K562 (cell line): Measurements from ENCODE around the gene DEFB114. TPM values are rescaled to one million over a fixed set of nuclear protein-coding genes. Genes with fewer than 3 reads are reported as not detected.
A peak's percentile ranks its signal among the peaks of the same experiment; 100 is the strongest.

Experiments used
- ATAC-seq: fragments of 200-7000 bp; cut with Tn5 transposase; 3 replicates; pipeline ENCODE4 v1.9.1; 2020; ENCODE audit warnings: moderate library complexity
- BruUV-seq: library from RNA; stranded (reverse); fragments of 400-500 nt; replicated peaks from 2 replicates; lab custom pipeline; 2021; lab: Mats Ljungman, UMichigan
- CTCF ChIA-PET: fragments of 300-600 bp; formaldehyde crosslinking; extraction: SDS; loops from one replicate; lab custom pipeline; 2021; ENCODE audit warnings: low intra/inter-chr PET ratio; lab: Yijun Ruan, JAX
- POLR2A ChIA-PET: fragments of 300-600, 350-650 bp; sonication (Branson Sonifier 250); formaldehyde crosslinking; extraction: SDS; loops from one replicate; lab custom pipeline; 2021; ENCODE audit warnings: antibody characterized with exemption, inconsistent platforms; lab: Yijun Ruan, JAX
- DNase-seq, 4 experiments: peaks; one replicate each; pipeline versions ENCODE4 v3.0.0 to v3.0.0-alpha.2; 2011 to 2018; ENCODE audit warnings: low spot score in 3 of 4, mixed read lengths in 3 of 4; ENCODE audit errors: extremely low read depth in 1 of 4
- FAIRE-seq: peaks from 2 replicates; lab custom pipeline; 2011; peaks lifted over from hg19 to GRCh38; lab: Jason Lieb, UNC
- H2AFZ ChIP-seq: 2 replicates; pipeline ENCODE4 v1.6.0; 2011; ENCODE audit warnings: low read depth, low read length, control low read depth, inconsistent platforms
- H3K27ac ChIP-seq: fragments of 200-600 bp; 3 replicates; pipeline ENCODE4 v1.8.0; 2011; ENCODE audit warnings: low read depth, mild to moderate bottlenecking, control low read depth, inconsistent platforms, low read length, moderate library complexity, mixed read lengths; ENCODE audit errors: extremely low read depth
- H3K27me3 ChIP-seq, 2 experiments: fragments of 300-600 bp in 1 of 2; 2 replicates in 1 of 2; 3 replicates in 1 of 2; pipeline versions ENCODE4 v1.6.0 to v1.8.0; 2011; ENCODE audit warnings: inconsistent platforms in 2 of 2, low read length in 2 of 2, mild to moderate bottlenecking in 1 of 2, mixed read lengths in 1 of 2, moderate library complexity in 1 of 2; ENCODE audit not compliant: control insufficient read depth in 2 of 2, insufficient read depth in 2 of 2
- H3K36me3 ChIP-seq: fragments of 300-600 bp; 3 replicates; pipeline ENCODE4 v1.8.0; 2011; ENCODE audit warnings: mild to moderate bottlenecking, low read length, inconsistent platforms; ENCODE audit not compliant: control insufficient read depth, insufficient read depth
- H3K4me1 ChIP-seq, 2 experiments: fragments of 200-600 bp in 1 of 2; replicated peaks in 1 of 2; 2 replicates in 1 of 2; 3 replicates in 1 of 2; pipeline versions ENCODE4 v1.5.1 to v1.8.0; 2011; ENCODE audit warnings: inconsistent platforms in 2 of 2, low read length in 2 of 2, mild to moderate bottlenecking in 1 of 2, mixed read lengths in 1 of 2, moderate library complexity in 1 of 2; ENCODE audit not compliant: control insufficient read depth in 2 of 2, insufficient read depth in 2 of 2
- H3K4me2 ChIP-seq: 2 replicates; pipeline ENCODE4 v1.6.1; 2011; ENCODE audit warnings: low read length, control low read depth, inconsistent platforms, mixed read lengths; ENCODE audit not compliant: insufficient read depth
- H3K4me3 ChIP-seq: fragments of 200-600 bp; sonication (generic), shearing (Covaris generic); 2 replicates; pipeline ENCODE4 v1.5.1; 2016; ENCODE audit warnings: control low read depth, inconsistent platforms
- H3K79me2 ChIP-seq: fragments of 200-600 bp; 3 replicates; pipeline ENCODE4 v1.8.0; 2011; ENCODE audit warnings: low read length, inconsistent platforms; ENCODE audit not compliant: control insufficient read depth, insufficient read depth
- H3K9ac ChIP-seq, 2 experiments: 2 replicates each; pipeline versions ENCODE4 v1.6.0 to v1.6.1; 2011; ENCODE audit warnings: low read depth in 2 of 2, low read length in 2 of 2, control low read depth in 1 of 2, inconsistent platforms in 1 of 2, mild to moderate bottlenecking in 1 of 2, mixed read lengths in 1 of 2; ENCODE audit not compliant: insufficient read depth in 1 of 2
- H3K9me1 ChIP-seq: one replicate; pipeline ENCODE4 v1.6.0; 2011; ENCODE audit warnings: inconsistent platforms, mild to moderate bottlenecking, low read length, moderate library complexity; ENCODE audit not compliant: control insufficient read depth, insufficient read depth
- H3K9me3 ChIP-seq: replicated peaks from 2 replicates; pipeline ENCODE4 v1.5.1; 2011; ENCODE audit warnings: low read depth, low read length, inconsistent platforms; ENCODE audit not compliant: control insufficient read depth, insufficient read depth
- H4K20me1 ChIP-seq: replicated peaks from 2 replicates; pipeline ENCODE4 v1.6.1; 2011; ENCODE audit warnings: low read length, inconsistent platforms, mixed read lengths; ENCODE audit not compliant: control insufficient read depth, insufficient read depth
- C11orf30 ChIP-seq: fragments of 450-650 bp; IDR thresholded peaks from 2 replicates; pipeline ENCODE4 v1.6.1; 2016; ENCODE audit warnings: low read depth, mild to moderate bottlenecking
- EP400 ChIP-seq: fragments of 450-650 bp; IDR thresholded peaks from 2 replicates; pipeline ENCODE4 v1.6.1; 2017; ENCODE audit warnings: antibody characterized with exemption, mild to moderate bottlenecking, moderate library complexity
- GTF2F1 ChIP-seq: IDR thresholded peaks from 2 replicates; pipeline ENCODE4 v1.6.1; 2011; ENCODE audit warnings: low read depth, low read length, improper control_type of control experiment
- SMARCA5 ChIP-seq: fragments of 450-650 bp; IDR thresholded peaks from 2 replicates; pipeline ENCODE4 v1.6.1; 2016
- SNRNP70 ChIP-seq: fragments of 200-400 bp; formaldehyde crosslinking; optimal IDR thresholded peaks from 2 replicates; pipeline ENCODE3; 2017; ENCODE audit warnings: low read depth, low read length
- ZNF316 ChIP-seq: fragments of 450-650 bp; IDR thresholded peaks from 2 replicates; pipeline ENCODE4 v1.6.1; 2016
- WGBS: fragments of 100-300 bp; shearing (Covaris generic); methylation state at CpG from one replicate; pipeline ENCODE4 v1.1.6; 2016; ENCODE audit warnings: low coverage, mixed read lengths; ENCODE audit not compliant: insufficient coverage; ENCODE audit errors: missing lambda C conversion rate; 5-methylcytosine and 5-hydroxymethylcytosine counted together
- in situ Hi-C: fragments of 300-500 bp; cut with MboI; formaldehyde crosslinking; loops from 4 replicates; pipeline ENCODE4 v1.15.0; 2018; ENCODE audit warnings: inconsistent platforms, mixed read lengths
- intact Hi-C: fragments of 100-400 bp; cut with micrococcal nuclease; formaldehyde crosslinking; loops from 2 replicates; pipeline ENCODE4 v1.14.2; 2022
- polyA plus RNA-seq, 8 experiments: library from polyadenylated mRNA; depleted of rRNA in 4 of 8; stranded (reverse) in 5 of 8; unstranded in 3 of 8; fragments of >200 nt; fragmentation: Nextera tagmentation in 2 of 8; fragmentation: Illumina TruSeq in 1 of 8; extraction: Ambion mirVana in 2 of 8; extraction: Trizol in 1 of 8; gene quantifications; 2 replicates each; pipeline versions ENCODE4 v1.2.1 to v1.2.3, GENCODE V29; 2011 to 2014; ENCODE audit warnings: inconsistent platforms in 1 of 8, missing spikeins in 1 of 8
- total RNA-seq, 7 experiments: library from RNA; depleted of rRNA in 6 of 7; stranded (reverse); fragments of >200 nt in 6 of 7; fragmentation: Illumina TruSeq in 2 of 7; extraction: Trizol in 2 of 7; gene quantifications; 2 replicates each; pipeline versions ENCODE4 v1.2.1 to v1.2.3, GENCODE V29; 2011 to 2021; ENCODE audit warnings: low replicate concordance in 1 of 7
- TF ChIP-seq, protein P1 (sequence below): fragments of 250-450 bp; sonication (Bioruptor Pico); IDR thresholded peaks from 2 replicates; pipeline ENCODE4 v1.5.0; 2022; ENCODE audit warnings: mild to moderate bottlenecking
- TF ChIP-seq, protein P2 (sequence below): fragments of 450-650 bp; IDR thresholded peaks from 2 replicates; pipeline ENCODE4 v1.6.1; 2017; ENCODE audit warnings: antibody characterized with exemption, mild to moderate bottlenecking
- TF ChIP-seq, protein P3 (sequence below), 2 experiments: fragments of 450-650 bp; conservative IDR thresholded peaks; 2 replicates each; pipeline ENCODE4 v1.6.1; 2017; ENCODE audit warnings: mild to moderate bottlenecking in 2 of 2, moderate library complexity in 2 of 2
- TF ChIP-seq, protein P4 (sequence below), 2 experiments: IDR thresholded peaks; 2 replicates each; pipeline ENCODE4 v1.6.1; 2011; ENCODE audit warnings: borderline replicate concordance in 1 of 2, control low read depth in 1 of 2, low read depth in 1 of 2, low read length in 1 of 2, mild to moderate bottlenecking in 1 of 2, mixed read lengths in 1 of 2, moderate library complexity in 1 of 2; ENCODE audit not compliant: insufficient read depth in 1 of 2, insufficient read length in 1 of 2, poor library complexity in 1 of 2, severe bottlenecking in 1 of 2; ENCODE audit errors: extremely low read depth in 1 of 2

Gene DEFB114
- total and polyA plus RNA-seq, 9 of the 15 experiments (the other 6 are each of a cell fraction or from before 2014, with no cell fraction given): not detected

DNA sequence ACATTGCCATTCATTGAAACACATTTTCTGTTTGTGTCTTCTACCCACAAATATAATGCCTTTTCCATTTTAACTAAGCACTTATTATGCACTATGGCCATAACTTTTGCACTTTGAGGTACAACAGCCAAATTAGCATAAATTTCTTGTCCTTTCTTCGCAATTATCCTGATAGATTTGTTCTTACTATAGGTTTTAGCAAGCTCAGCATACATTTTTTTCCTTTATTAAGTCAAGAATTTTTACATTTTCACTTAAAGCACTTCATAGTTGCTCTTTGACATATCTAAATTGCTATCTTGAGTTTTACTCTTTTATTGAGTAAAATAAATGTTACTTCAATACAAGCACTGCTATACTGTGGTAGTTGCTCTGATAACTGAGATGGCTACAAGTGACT is 5.8 kb downstream of the DEFB114 start:
- in situ Hi-C loops (no loop called here), intact Hi-C loops (no loop called here)
- Histone ChIP-seq H3K79me2 (no peaks in the 10 kb centered on the region), H3K27me3 (no peaks in the 10 kb centered on the region), H3K36me3 (no peaks in the 10 kb centered on the region), H3K4me1 (no peaks in the 10 kb centered on the region), H3K9me3 (no peaks in the 10 kb centered on the region; the same call in 1 of the 2 replicates), H3K4me2 (no peak overlapping the region), H3K9me1 (no peaks in the 10 kb centered on the region), H3K4me3 (no peak overlapping the region), H3K27ac (no peak overlapping the region), H2AFZ (no peak overlapping the region), H4K20me1 (no peaks in the 10 kb centered on the region), H3K9ac (no peak overlapping the region)
- DNase-seq (no peak), FAIRE-seq (no peak), ATAC-seq (no peak)
- CTCF ChIA-PET: no interaction called here
- POLR2A ChIA-PET: no interaction called here
- no TSS peak for BruUV-seq
- TF ChIP-seq, protein P1, sequence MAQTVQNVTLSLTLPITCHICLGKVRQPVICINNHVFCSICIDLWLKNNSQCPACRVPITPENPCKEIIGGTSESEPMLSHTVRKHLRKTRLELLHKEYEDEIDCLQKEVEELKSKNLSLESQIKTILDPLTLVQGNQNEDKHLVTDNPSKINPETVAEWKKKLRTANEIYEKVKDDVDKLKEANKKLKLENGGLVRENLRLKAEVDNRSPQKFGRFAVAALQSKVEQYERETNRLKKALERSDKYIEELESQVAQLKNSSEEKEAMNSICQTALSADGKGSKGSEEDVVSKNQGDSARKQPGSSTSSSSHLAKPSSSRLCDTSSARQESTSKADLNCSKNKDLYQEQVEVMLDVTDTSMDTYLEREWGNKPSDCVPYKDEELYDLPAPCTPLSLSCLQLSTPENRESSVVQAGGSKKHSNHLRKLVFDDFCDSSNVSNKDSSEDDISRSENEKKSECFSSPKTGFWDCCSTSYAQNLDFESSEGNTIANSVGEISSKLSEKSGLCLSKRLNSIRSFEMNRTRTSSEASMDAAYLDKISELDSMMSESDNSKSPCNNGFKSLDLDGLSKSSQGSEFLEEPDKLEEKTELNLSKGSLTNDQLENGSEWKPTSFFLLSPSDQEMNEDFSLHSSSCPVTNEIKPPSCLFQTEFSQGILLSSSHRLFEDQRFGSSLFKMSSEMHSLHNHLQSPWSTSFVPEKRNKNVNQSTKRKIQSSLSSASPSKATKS (CRISPR knock-in tag): no peak
- TF ChIP-seq EP400 (no peak), C11orf30 (0 out of 2 replicates have a peak, but pooled peaks have one; percentile 7), SMARCA5 (no peak), SNRNP70 (no peak), ZNF316 (peak; percentile 64), GTF2F1 (no peak)
- TF ChIP-seq, protein P2, sequence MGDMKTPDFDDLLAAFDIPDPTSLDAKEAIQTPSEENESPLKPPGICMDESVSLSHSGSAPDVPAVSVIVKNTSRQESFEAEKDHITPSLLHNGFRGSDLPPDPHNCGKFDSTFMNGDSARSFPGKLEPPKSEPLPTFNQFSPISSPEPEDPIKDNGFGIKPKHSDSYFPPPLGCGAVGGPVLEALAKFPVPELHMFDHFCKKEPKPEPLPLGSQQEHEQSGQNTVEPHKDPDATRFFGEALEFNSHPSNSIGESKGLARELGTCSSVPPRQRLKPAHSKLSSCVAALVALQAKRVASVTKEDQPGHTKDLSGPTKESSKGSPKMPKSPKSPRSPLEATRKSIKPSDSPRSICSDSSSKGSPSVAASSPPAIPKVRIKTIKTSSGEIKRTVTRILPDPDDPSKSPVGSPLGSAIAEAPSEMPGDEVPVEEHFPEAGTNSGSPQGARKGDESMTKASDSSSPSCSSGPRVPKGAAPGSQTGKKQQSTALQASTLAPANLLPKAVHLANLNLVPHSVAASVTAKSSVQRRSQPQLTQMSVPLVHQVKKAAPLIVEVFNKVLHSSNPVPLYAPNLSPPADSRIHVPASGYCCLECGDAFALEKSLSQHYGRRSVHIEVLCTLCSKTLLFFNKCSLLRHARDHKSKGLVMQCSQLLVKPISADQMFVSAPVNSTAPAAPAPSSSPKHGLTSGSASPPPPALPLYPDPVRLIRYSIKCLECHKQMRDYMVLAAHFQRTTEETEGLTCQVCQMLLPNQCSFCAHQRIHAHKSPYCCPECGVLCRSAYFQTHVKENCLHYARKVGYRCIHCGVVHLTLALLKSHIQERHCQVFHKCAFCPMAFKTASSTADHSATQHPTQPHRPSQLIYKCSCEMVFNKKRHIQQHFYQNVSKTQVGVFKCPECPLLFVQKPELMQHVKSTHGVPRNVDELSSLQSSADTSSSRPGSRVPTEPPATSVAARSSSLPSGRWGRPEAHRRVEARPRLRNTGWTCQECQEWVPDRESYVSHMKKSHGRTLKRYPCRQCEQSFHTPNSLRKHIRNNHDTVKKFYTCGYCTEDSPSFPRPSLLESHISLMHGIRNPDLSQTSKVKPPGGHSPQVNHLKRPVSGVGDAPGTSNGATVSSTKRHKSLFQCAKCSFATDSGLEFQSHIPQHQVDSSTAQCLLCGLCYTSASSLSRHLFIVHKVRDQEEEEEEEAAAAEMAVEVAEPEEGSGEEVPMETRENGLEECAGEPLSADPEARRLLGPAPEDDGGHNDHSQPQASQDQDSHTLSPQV: no peak
- TF ChIP-seq, protein P3, sequence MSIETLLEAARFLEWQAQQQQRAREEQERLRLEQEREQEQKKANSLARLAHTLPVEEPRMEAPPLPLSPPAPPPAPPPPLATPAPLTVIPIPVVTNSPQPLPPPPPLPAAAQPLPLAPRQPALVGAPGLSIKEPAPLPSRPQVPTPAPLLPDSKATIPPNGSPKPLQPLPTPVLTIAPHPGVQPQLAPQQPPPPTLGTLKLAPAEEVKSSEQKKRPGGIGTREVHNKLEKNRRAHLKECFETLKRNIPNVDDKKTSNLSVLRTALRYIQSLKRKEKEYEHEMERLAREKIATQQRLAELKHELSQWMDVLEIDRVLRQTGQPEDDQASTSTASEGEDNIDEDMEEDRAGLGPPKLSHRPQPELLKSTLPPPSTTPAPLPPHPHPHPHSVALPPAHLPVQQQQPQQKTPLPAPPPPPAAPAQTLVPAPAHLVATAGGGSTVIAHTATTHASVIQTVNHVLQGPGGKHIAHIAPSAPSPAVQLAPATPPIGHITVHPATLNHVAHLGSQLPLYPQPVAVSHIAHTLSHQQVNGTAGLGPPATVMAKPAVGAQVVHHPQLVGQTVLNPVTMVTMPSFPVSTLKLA (conservative IDR thresholded peaks at IDR 0.05): no peak
- TF ChIP-seq, protein P4, sequence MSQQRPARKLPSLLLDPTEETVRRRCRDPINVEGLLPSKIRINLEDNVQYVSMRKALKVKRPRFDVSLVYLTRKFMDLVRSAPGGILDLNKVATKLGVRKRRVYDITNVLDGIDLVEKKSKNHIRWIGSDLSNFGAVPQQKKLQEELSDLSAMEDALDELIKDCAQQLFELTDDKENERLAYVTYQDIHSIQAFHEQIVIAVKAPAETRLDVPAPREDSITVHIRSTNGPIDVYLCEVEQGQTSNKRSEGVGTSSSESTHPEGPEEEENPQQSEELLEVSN (IDR thresholded peaks at IDR 0.05; ENCODE audit: borderline replicate concordance in 1 of 2, extremely low read depth in 1 of 2, insufficient read depth in 1 of 2, insufficient read length in 1 of 2, low read depth in 1 of 2, low read length in 1 of 2, poor library complexity in 1 of 2, severe bottlenecking in 1 of 2): no peak
- 0% methylated on average over 1 of the region's 1 CpG for WGBS
